ENCODE measurements around the gene RTTN.

GRCh38 chr18:70190529-70190928 lies 15.0 kb downstream of the RTTN start:
- TF ChIP-seq, protein P1, sequence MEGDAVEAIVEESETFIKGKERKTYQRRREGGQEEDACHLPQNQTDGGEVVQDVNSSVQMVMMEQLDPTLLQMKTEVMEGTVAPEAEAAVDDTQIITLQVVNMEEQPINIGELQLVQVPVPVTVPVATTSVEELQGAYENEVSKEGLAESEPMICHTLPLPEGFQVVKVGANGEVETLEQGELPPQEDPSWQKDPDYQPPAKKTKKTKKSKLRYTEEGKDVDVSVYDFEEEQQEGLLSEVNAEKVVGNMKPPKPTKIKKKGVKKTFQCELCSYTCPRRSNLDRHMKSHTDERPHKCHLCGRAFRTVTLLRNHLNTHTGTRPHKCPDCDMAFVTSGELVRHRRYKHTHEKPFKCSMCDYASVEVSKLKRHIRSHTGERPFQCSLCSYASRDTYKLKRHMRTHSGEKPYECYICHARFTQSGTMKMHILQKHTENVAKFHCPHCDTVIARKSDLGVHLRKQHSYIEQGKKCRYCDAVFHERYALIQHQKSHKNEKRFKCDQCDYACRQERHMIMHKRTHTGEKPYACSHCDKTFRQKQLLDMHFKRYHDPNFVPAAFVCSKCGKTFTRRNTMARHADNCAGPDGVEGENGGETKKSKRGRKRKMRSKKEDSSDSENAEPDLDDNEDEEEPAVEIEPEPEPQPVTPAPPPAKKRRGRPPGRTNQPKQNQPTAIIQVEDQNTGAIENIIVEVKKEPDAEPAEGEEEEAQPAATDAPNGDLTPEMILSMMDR (conservative IDR thresholded peaks at IDR 0.05; ENCODE audit: low read depth, low read length): no peak
- TF ChIP-seq EZH2 (IDR thresholded peaks at IDR 0.05; ENCODE audit: borderline replicate concordance, low read depth, low read length, poor library complexity, severe bottlenecking): no peak
